Stimulated activated CD8-positive, alpha-beta memory T cell treated with anti-CD3 and anti-CD28 coated beads, Interleukin-2, amount 100 ng/mL, for 48 hours (primary cell): ENCODE data around the gene MICAL2.

Experiments used
- DNase-seq, 2 donors: peaks; one replicate each; pipeline ENCODE4 v3.0.0-alpha.2; 2020; ENCODE audit warnings: low read depth in 2 of 2

Gene MICAL2

DNA sequence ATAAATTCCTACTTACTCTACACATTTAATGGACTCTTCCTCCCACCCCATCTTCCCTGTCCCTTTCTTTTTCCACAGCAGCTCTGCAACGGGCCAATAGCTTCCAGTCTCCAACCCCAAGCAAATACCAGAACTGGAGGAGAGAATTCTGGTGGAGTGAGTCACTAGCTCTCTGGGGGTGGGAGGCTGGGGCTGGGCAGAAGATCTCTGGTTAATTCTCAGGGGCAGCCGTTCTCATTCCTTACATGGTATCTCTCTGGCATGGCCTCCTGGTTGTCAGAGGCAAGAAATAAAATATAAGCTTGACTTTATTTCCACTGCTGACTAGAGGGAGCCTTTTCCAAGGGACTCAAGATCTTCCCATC is 176.6 kb downstream of the MICAL2 start:
- no peak for DNase-seq

DNA sequence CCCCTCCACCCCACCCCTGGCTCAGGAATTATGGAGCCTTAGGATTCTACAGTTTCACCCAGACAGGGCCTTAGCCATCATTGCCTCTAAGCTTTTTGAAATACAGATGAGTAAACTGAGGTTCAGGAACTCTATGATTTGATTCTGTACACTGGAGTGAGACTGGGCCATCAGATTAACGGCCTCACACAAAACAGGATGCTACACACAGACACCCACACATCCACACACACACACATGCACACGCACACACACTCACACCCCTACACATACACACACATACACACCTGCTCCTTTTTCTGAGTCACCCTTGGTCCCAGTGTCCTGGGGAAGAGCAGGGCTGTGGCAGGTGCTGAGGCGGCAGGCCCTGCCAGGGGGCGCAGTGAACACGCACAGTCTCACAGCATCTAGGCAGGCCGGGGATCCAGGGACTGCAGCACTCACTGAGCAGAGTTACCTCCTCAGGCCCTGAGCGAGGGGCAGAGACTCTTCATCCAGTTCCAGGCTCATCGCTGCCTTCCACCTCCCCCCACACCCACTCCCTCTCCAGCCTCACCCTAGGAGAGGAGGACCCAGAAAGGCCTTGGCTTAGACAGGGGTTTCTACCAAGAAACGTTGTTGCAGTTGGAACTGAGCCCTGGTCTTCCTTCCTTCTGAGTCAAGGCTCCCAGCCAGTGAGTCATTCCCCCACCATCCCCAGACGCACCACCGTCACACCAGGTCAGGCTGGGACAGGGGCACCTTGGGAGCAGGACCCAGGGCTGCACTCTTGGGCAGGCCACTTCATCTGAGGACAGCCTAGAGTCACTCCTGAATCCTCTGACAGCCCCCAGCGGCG is 177.2 kb downstream of the MICAL2 start:
- no peak for DNase-seq

DNA sequence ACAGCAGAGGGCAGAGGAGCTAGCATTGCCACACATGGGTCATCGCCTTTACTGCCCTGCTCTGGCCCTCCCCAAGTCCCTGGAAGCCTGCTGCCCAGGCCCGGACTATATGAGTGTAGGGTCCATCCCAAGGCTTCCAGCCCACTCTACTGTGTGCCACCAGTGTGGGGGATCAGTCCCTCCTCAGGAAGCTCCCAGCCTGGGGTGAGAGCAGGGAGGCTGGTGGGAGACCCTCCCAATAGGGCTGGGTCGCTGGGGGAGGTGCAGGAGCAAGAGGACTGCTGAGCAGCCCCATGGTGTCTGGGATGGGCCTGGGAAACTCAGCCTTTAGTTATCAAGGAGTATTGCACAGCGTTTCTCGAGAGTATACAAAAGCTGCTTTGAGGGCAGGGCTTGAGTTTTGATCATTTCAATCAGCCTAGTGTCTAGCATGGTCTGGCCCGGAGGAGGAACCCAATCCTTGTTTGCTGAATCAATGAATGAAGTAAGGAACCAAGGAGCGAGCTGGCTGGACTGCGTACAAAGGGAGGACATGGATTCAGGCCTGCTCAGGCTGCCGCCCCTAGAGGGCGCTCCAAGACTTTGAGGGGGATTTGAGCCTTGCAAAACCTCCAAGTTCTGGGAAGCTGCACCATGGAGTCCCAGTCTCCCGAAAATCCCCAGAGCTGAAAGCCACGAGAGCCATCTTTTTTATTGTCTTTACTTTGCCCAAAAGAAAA is 178.0 kb downstream of the MICAL2 start:
- peak; percentile 40 to 46 for DNase-seq

DNA sequence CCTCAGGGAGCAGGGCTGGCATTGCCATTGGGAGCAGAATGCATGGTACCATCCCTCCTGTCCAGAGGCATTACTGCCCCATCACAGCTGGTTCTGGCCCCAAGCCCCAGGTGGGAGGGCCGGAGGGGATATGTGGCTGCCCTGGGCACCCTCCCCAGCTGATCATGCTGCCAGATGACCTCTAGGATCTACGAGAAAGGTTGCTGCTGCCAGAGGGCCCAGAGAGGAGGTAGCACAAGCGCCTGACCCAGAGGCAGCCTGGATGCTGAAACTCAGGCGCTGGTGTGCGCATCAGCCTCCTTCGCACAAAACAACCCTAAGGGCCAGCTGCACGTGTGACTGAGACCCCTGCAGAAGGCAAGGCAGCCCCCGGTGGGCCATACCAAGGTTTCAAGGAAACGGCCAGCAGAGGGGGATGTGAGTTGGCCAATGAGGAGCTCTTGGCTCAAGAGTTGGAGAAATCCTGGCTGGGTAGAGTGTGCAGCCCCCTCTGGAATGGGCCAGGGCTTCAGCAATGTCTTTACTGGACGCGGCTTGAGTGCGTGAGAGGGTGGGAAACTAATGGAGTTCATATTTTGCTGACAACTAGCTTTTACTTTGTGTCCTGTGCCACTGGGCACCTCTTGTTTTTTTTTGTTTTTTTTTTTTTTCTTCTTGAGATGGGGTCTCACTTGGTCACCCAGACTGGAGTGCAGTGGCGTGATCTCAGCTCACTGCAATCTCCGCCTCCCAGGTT is 178.7 kb downstream of the MICAL2 start:
- DNase-seq: no peak

DNA sequence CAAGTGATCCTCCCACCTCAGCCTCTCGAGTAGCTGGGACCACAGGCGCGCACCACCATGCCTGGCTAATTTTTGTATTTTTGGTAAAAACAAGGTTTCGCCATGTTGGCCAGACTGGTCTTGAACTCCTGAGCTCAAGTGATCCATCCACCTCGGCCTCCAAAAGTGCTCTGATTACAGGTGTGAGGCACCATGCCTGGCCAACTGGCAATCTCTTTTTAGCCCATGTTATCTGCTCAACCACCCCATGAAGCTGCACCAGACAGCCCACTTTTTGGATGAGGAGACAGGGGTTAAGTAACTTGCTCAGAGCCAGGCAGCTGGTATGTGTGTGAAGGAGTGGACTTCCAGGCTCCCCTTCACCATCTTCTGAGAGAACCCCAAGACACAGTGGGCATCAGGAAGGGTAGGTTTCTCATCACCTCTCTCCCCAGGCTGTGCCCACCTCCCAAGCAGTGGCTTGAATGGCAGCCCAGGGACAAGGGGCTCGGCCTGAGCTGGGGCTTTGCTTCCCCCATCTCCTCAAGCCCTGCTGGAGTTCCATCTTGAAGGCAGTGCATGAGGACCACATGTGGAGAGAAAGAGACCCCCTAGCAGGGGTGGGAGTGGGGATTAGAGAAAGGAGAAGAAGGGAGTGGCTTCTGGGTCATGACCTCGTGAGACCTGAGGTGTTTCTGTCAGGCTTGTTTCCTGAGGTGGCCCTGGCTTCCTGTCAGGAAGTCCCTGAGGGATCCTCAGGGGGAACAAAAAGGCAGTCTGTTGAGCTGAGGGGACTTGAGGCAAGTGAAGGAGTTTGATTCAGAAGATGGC is 179.5 kb downstream of the MICAL2 start:
- DNase-seq: no peak

DNA sequence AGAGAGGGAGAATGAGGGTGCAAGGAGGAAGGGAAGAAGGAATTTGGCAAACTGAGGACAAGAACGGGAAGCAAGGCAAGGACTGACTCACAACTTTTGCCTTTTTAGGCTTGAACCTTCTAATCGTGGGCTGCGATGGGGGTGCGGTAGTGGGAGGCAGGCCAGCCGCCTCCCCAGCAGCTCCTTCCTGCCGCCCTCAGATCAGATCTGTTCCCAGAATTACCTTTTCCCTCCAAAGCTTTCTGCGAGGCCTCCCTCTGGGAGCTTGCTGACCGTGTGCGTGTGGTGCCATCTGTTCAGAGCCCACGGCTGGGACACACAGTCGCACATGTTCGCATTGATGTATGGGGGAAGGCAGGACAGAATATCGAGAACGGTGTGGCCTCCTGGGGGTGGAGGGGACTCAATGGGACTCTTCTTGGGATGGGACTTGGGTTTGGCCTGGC is 180.1 kb downstream of the MICAL2 start:
- no peak for DNase-seq

DNA sequence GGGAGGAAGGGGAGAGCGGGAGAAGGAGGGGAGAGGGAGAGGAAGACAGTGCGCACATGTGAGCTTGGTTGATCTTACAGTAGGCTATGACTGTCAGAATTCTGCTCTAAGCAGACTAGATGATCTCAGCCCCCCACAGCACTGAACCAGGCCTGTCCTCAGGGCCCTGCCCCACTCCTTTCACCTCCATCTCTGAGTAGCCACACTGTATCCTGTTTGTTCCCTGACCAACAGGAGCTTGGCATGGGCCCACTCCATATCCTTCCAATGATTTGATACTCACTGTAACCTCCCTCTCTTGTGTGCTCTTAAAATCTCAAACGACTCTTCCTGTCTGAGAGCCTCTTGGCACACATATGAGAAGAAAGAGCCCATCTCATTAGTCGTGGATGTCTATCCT is 180.9 kb downstream of the MICAL2 start:
- no peak for DNase-seq

DNA sequence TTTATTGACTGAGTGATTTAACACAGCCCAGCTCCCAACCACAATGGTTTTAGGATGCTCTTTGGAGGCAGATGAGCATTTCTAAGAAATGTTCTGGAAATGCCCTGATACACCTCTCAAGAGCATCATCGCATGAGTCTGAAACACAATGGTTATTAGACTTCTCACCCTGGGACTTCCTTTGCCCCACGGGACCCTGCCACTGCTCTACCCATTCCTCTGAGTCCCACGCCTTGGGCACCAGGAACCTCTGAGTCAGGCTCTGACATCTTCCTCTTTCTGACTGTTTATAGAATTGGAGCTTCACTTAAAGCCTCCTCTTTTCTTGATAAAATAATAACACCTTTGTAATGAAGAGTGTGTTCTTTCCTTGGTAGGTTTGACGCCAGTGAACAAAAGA is 181.4 kb downstream of the MICAL2 start:
- DNase-seq: no peak

DNA sequence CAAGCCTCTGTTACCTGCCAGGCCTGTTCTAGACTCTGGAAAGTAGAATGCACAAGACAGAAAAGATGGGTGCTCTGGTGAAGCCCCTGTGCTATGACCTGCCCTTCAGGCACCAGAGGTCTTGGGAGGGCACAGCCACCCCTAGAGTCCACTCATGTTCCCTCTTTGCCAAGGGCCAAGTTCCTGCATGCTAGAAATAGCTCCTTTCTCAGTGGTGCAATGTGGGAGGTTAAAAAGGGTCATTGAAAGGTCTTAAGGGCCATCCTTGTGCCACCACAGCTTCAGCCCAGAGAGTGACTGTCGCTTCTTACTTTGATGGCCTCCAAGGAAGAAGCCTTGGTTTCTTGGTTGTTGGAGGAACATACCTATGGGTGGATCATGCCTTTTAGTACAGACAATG is 182.4 kb downstream of the MICAL2 start:
- no peak for DNase-seq

DNA sequence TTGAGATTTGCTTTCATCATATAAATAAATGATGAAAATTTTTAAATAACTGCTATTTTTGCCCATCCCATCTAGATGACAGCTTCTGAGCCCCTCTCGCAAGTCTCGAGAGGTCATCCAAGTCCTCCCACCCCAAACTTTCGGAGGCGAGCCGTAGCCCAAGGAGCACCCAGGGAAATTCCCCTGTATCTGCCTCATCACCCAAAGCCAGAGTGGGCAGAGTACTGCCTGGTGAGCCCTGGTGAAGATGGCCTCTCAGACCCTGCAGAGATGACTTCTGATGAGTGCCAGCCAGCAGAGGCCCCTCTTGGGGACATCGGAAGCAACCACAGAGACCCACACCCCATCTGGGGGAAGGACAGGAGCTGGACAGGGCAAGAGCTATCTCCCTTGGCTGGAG is 183.1 kb downstream of the MICAL2 start:
- no peak for DNase-seq

DNA sequence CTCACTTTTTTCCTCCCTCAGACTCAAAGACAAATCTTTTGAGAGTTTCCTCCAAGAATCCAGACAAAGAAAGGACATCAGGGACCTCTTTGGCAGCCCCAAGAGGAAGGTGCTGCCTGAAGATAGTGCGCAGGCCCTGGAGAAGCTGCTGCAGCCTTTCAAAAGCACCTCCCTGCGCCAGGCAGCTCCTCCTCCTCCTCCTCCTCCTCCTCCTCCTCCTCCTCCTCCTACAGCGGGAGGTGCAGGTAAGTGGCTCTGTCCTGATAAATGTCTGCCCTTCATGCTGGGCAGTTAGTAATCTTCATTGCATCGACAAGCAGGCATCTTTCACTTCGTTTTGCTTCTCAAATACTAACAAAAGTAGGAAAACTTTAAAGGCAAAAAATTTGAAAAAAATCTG is 184.2 kb downstream of the MICAL2 start:
- no peak for DNase-seq

DNA sequence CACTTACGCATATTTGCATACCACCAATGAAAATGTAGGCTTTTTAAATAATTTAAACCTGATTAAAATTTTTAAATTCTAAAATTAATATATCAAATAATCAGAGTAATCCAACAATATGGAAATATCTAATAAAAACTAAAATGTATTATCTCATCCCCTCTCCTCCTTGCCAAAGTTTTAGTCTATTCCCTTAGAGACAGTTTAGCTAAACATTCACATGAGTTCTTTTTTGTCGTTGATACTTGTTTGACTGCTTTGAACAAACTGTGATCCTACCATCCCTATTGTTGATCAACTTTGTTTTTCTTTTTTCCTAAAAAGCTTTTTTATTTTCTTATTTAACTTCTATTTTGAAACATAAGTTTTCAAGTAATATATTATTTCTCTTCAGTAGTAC is 185.6 kb downstream of the MICAL2 start:
- DNase-seq: no peak

DNA sequence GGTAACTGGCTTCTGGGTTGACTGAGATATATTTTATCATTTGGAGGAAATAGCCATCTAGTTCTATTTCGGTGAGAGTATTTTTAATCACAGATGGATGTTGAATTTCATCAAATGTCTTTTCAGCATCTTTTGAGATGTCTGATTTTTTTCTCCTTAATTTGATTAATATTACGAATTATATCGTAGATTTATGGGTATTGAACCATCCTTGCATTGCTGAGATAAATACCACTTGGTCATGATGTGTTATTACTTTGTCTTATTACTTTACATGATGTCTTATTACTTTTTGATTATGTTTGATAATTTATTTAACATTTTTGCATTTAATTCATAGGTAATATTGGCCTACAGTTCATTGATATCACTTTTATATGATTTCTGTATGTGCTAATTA is 188.2 kb downstream of the MICAL2 start:
- no peak for DNase-seq

DNA sequence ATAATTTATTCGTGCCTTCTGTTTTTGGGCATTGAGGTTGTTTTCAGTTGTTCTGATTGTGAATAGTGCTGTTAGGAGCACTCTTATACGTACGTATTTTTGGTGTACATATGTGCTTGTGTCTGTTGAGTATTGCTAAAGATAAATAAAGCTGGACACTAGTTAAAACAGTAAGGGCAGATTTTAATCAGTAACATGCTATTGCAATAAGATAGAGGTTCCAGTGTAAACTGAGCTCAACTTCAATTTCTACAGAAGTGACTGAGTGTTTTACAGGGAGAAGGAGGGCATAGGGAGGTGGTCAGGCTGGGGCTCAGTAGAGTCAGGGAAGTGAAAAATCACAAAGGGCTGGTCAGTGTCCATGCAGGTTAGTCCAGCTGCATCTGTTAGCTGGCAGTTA is 191.0 kb downstream of the MICAL2 start:
- no peak for DNase-seq

DNA sequence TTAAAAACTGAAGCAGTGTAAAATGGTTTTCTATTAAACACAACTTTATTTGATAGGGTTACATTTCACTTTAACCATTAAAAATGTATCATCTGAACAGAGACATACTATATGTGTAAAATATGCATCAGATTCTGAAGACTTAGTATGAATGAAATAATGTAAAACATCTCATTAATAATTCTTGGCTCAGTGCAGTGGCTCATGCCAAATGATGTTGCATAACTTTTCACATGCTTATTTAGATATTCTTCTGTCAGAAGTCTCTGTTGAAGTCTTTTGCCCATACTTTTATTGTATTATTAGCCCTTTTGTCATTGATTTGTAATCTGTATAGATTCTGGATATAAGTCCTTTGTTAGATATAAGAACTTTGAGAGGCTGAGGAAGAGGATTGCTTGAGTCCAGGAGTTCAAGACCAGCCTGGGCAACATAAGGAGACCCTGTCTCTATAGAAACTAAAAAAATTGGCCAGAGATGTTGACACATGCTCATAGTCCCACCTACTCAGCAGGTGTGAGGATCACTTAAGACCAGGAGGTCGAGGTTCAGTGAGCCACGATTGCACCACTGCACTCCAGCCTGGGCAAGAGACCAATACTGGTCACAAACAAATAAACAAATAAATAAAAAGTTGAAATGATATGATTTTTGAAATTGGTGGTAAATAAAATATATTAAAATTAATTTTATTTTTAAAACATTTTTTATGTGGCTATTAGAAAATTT is 193.2 kb downstream of the MICAL2 start:
- DNase-seq: no peak

DNA sequence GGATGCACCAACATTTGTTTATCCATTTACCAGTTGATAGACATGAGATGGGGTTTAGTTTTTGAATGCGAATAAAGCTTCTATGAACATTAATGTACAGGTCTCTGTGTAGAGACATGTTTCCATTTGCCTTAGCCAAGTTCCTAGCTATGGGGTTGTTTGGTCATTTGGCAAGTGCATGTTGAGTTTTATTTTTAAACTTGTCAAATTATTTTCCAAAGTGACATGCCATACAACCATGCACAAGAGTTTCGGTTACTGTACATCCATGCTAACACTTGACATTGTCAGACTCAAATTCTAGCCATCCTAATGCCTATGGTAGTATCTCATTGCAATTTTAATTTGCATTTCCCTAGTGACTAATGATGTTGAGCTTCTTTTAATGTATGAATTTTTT is 196.4 kb downstream of the MICAL2 start:
- DNase-seq: no peak

DNA sequence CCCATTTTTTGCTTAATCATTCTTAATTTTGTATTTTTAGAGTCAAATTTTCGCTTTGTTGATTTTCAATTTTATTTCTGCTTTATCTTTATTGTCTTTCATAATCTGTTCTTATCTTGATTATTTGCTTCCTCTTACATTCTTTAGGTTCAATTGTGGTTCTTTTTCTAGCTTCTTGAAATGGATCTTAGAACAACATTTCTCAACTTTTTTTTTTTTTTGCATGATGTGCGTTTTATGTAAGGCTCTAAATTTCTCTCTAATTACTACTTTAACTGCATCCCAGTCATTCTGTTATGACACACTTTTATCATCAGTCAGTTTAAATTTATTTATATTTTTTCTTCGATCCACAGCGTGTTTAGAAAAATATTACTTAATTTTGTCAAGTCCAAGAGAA is 201.7 kb downstream of the MICAL2 start:
- no peak for DNase-seq
